HL-60 (cell line): ENCODE data around the gene C12orf50.

Experiments used
- CTCF ChIP-seq: IDR thresholded peaks from one replicate; pipeline ENCODE4 v1.5.1; 2011; ENCODE audit warnings: low read length, control low read depth, inconsistent platforms; ENCODE audit not compliant: insufficient read depth
- GABPA ChIP-seq: IDR thresholded peaks from 2 replicates; pipeline ENCODE4 v1.6.1; 2012; ENCODE audit warnings: low read depth
- POLR2AphosphoS5 ChIP-seq: IDR thresholded peaks from 2 replicates; pipeline ENCODE4 v1.6.1; 2012; ENCODE audit warnings: low read depth
- SPI1 ChIP-seq: IDR thresholded peaks from 2 replicates; pipeline ENCODE4 v1.6.1; 2012; ENCODE audit warnings: low read depth, mild to moderate bottlenecking, borderline replicate concordance
- TF ChIP-seq, protein P1 (sequence below): IDR thresholded peaks from 2 replicates; pipeline ENCODE4 v1.6.1; 2012; ENCODE audit warnings: low read depth; ENCODE audit not compliant: insufficient replicate concordance

- TF ChIP-seq, protein P1, sequence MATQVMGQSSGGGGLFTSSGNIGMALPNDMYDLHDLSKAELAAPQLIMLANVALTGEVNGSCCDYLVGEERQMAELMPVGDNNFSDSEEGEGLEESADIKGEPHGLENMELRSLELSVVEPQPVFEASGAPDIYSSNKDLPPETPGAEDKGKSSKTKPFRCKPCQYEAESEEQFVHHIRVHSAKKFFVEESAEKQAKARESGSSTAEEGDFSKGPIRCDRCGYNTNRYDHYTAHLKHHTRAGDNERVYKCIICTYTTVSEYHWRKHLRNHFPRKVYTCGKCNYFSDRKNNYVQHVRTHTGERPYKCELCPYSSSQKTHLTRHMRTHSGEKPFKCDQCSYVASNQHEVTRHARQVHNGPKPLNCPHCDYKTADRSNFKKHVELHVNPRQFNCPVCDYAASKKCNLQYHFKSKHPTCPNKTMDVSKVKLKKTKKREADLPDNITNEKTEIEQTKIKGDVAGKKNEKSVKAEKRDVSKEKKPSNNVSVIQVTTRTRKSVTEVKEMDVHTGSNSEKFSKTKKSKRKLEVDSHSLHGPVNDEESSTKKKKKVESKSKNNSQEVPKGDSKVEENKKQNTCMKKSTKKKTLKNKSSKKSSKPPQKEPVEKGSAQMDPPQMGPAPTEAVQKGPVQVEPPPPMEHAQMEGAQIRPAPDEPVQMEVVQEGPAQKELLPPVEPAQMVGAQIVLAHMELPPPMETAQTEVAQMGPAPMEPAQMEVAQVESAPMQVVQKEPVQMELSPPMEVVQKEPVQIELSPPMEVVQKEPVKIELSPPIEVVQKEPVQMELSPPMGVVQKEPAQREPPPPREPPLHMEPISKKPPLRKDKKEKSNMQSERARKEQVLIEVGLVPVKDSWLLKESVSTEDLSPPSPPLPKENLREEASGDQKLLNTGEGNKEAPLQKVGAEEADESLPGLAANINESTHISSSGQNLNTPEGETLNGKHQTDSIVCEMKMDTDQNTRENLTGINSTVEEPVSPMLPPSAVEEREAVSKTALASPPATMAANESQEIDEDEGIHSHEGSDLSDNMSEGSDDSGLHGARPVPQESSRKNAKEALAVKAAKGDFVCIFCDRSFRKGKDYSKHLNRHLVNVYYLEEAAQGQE = no peak
- TF ChIP-seq CTCF (no peak), GABPA (no peak), POLR2AphosphoS5 (no peak), SPI1 (no peak)
Measured at GRCh38 chr12:88067301-88067700, 38.1 kb upstream of the C12orf50 start.
